Natural killer cell (primary cell): ENCODE measurements around the gene LIMK2. TPM values are rescaled to one million over a fixed set of nuclear protein-coding genes. Genes with fewer than 3 reads are reported as not detected.
A peak's percentile ranks its signal among the peaks of the same experiment; 100 is the strongest.

Experiments used
- ATAC-seq, 3 donors: fragments of 150-1000 bp in 2 of 3; fragments of 200-7000 bp in 1 of 3; cut with Tn5 transposase; 1 replicate in 1 of 3; 2 replicates in 2 of 3; pipeline ENCODE4 v1.10.0; 2021; ENCODE audit warnings: mild to moderate bottlenecking in 2 of 3, moderate library complexity in 2 of 3
- DNase-seq, 2 donors: peaks; one replicate each; pipeline versions ENCODE4 v3.0.0 to v3.0.0-alpha.2; 2013 to 2021; ENCODE audit warnings: mixed read lengths in 1 of 2
- H3K27ac ChIP-seq: one replicate; pipeline ENCODE4 v1.5.1; 2013; ENCODE audit warnings: mild to moderate bottlenecking, low read length
- H3K27me3 ChIP-seq: one replicate; pipeline ENCODE4 v1.6.1; 2013; ENCODE audit warnings: low read length; ENCODE audit not compliant: control insufficient read depth, insufficient read depth
- H3K36me3 ChIP-seq: one replicate; pipeline ENCODE4 v1.6.1; 2013; ENCODE audit warnings: low read length; ENCODE audit not compliant: control insufficient read depth, insufficient read depth
- H3K4me1 ChIP-seq: one replicate; pipeline ENCODE4 v1.6.1; 2013; ENCODE audit warnings: low read length; ENCODE audit not compliant: control insufficient read depth, insufficient read depth
- H3K4me3 ChIP-seq: one replicate; pipeline ENCODE4 v1.5.1; 2013; ENCODE audit warnings: low read length
- H3K9me3 ChIP-seq: one replicate; pipeline ENCODE4 v1.6.1; 2013; ENCODE audit warnings: low read length; ENCODE audit not compliant: control insufficient read depth, insufficient read depth
- H3K27ac Mint-ChIP-seq, 2 donors: one replicate each; pipeline ENCODE4 v1.8.0; 2022; ENCODE audit warnings: mild to moderate bottlenecking in 2 of 2, mixed read lengths in 2 of 2, moderate library complexity in 1 of 2
- H3K27me3 Mint-ChIP-seq, 2 donors: one replicate each; pipeline ENCODE4 v1.8.0; 2022; ENCODE audit warnings: low read depth in 2 of 2, mixed read lengths in 2 of 2
- H3K36me3 Mint-ChIP-seq: one replicate; pipeline ENCODE4 v1.8.0; 2022; ENCODE audit warnings: mixed read lengths
- H3K4me1 Mint-ChIP-seq, 2 donors: one replicate each; pipeline ENCODE4 v1.8.0; 2022; ENCODE audit warnings: mixed read lengths in 2 of 2
- H3K4me3 Mint-ChIP-seq: one replicate; pipeline ENCODE4 v1.8.0; 2022; ENCODE audit warnings: mild to moderate bottlenecking, moderate library complexity, mixed read lengths
- H3K9me3 Mint-ChIP-seq, 2 donors: one replicate each; pipeline ENCODE4 v1.8.0; 2022; ENCODE audit warnings: mixed read lengths in 2 of 2
- WGBS: methylation state at CpG from one replicate; pipeline ENCODE4 v1.1.7; 2013; ENCODE audit warnings: missing lambda C conversion rate; ENCODE audit not compliant: insufficient coverage; 5-methylcytosine and 5-hydroxymethylcytosine counted together
- intact Hi-C: fragments of 100-400 bp; cut with micrococcal nuclease; formaldehyde crosslinking; loops from one replicate; pipeline ENCODE4 v1.14.2; 2022
- total RNA-seq, 4 donors: library from RNA; stranded (reverse); fragments of 120-200 nt in 1 of 4; gene quantifications; one replicate each; pipeline versions ENCODE4 v1.2.3 to v1.2.4, GENCODE V29; 2013 to 2022
- TF ChIP-seq, protein P1 (sequence below): fragments of 200-600 bp; IDR thresholded peaks from one replicate; pipeline ENCODE4 v1.8.0; 2022; ENCODE audit warnings: antibody characterized with exemption

The LIMK2 gene
- total RNA-seq, 3 donors from 2014 or later (not counting 1 experiment from before 2014, with no cell fraction given), result 17.2 to 28.6 (median 19.1) TPM

DNA sequence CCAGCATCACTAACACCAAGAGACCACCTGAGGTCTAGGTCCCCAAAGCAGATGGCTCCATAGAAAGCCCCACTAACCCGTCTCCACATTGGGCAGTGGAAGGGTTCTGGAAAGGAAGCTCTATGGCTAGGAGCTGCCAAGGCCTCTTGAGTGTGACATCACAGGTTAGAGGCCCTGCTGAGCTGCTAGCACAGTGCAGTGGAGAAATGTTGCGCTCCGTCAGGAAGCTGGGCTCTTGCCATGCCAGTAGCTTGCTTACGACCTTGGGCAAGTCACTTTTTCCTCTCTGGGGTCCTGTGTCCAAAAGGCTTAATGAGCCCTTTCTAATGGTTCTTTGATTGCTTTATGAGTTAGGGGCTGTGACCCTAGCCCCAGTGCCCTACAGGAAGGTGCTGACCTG, 69.6 kb downstream of the LIMK2 start:
- Histone ChIP-seq H3K27me3 (no peaks in the 10 kb centered on the region), H3K4me3 (no peak overlapping the region), H3K9me3 (no peaks in the 10 kb centered on the region), H3K36me3 (peaks cover 80% of the 10 kb centered on the region), H3K4me1 (peaks cover 30% of the 10 kb centered on the region), H3K27ac (no peak overlapping the region)
- Mint-ChIP-seq H3K27me3 (no peaks in the 10 kb centered on the region), H3K4me1 (peaks cover 18 to 25% of the 10 kb centered on the region in 2 donors), H3K4me3 (no peak overlapping the region), H3K9me3 (no peaks in the 10 kb centered on the region), H3K27ac (peak overlapping the region; percentile 58 to 66), H3K36me3 (peaks cover 5% of the 10 kb centered on the region)
- DNase-seq, result peak in 1 of 2 donors; percentile 44
- WGBS, result 70% methylated on average over 4 of the region's 4 CpGs
- TF ChIP-seq, protein P1, sequence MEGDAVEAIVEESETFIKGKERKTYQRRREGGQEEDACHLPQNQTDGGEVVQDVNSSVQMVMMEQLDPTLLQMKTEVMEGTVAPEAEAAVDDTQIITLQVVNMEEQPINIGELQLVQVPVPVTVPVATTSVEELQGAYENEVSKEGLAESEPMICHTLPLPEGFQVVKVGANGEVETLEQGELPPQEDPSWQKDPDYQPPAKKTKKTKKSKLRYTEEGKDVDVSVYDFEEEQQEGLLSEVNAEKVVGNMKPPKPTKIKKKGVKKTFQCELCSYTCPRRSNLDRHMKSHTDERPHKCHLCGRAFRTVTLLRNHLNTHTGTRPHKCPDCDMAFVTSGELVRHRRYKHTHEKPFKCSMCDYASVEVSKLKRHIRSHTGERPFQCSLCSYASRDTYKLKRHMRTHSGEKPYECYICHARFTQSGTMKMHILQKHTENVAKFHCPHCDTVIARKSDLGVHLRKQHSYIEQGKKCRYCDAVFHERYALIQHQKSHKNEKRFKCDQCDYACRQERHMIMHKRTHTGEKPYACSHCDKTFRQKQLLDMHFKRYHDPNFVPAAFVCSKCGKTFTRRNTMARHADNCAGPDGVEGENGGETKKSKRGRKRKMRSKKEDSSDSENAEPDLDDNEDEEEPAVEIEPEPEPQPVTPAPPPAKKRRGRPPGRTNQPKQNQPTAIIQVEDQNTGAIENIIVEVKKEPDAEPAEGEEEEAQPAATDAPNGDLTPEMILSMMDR, result no peak
- no peak for ATAC-seq
- intact Hi-C loops, result no loop called here

DNA sequence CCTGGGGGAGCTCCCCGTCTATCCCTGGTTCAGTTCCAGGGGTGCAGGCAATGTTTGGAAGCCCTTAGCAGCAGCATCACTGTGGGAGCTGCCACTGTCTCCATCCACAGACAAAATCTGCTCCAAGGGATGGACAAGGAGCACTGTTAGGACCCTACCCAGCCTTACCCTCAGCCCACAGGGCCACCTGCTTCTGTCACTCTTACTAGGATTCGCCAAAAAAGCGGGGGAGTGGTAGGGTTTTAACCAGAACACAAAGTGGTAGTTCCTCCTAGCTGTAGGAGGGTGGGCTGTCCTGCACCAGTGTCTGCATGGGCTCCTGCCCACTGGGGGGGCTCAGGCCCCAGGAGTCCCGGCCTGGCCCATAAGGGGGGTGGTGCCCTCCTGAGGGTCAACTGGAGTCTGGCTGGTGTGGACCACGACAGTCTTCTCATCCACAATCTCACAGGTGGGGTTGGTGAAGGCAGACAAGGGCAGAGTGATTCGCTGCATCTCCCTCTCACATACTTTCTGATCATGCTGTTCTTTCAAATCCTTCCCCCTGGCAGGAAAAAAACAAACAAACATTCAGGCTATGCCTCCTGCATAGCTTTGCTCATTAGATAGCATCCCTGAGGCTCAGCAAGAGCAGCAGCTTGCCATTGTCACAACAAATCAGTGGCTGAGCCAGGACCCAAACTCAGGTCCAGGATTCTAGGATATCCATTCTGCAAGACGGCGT, 70.8 kb downstream of the LIMK2 start:
- intact Hi-C loops, result no loop called here
- peaks cover 26 to 29% of the 10 kb centered on the region in 2 donors for H3K4me1 Mint-ChIP-seq
- no peaks in the 10 kb centered on the region for H3K27me3 ChIP-seq
- TF ChIP-seq, protein P1, result no peak
- H3K27ac ChIP-seq, result no peak overlapping the region
- no peaks in the 10 kb centered on the region for H3K27me3 Mint-ChIP-seq
- H3K9me3 ChIP-seq, result no peaks in the 10 kb centered on the region
- no peak for DNase-seq
- H3K36me3 ChIP-seq, result peaks cover 76% of the 10 kb centered on the region
- no peaks in the 10 kb centered on the region for H3K9me3 Mint-ChIP-seq
- H3K36me3 Mint-ChIP-seq, result peaks cover 5% of the 10 kb centered on the region
- ATAC-seq, result no peak
- WGBS, result 87% methylated on average over 8 of the region's 8 CpGs
- H3K27ac Mint-ChIP-seq, result peak overlapping the region; percentile 61 to 78
- H3K4me1 ChIP-seq, result peaks cover 40% of the 10 kb centered on the region
- H3K4me3 Mint-ChIP-seq, result no peak overlapping the region
- H3K4me3 ChIP-seq, result no peak overlapping the region

DNA sequence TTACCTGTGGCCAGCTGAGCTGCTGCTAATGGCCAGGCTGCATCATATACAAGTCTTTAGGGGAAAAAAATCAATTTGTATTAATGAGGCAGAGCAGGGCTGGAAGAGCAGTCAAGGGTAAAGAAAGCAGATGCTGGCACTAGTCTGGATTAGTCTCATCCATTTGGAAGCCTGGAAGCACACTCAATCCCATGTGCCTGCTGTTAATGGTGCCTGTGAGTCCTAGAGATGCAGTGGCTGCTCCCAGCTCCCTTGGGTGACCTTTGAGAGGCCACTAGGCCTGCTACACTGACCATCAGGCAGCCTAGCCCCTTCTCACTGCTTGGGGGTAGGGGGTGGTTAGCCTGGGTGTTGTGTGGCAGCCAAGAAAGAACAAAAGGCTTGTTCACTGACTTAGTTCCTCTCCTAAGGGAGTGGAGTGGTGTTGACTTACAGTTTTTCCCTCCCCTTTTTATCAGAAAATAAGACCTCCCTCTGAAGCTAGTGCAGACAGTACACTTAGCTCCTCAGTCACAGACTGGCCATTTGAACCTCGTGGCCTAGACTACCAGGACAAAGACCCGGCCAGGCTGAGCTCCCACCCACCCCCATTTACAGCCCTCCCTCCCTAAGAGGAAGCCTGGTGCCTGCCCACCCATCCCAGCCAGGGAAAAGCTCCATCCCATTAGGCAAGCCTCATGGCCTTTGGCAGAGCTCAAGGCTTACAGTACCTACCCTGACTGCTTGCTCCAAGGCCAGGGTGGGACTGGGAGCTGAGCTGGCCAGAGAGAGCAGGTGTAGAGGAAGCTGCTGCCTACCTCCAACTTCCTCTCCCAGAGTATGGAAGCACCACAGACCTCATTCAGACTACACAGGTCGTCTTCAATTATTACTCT, 72.4 kb downstream of the LIMK2 start:
- ATAC-seq, result no peak
- intact Hi-C loops, result no loop called here
- no peak overlapping the region for H3K4me3 ChIP-seq
- Mint-ChIP-seq H3K4me3 (peak overlapping the region; percentile 25), H3K27me3 (no peaks in the 10 kb centered on the region), H3K36me3 (peaks cover 5% of the 10 kb centered on the region), H3K4me1 (peaks cover 34 to 35% of the 10 kb centered on the region in 2 donors), H3K27ac (peak overlapping the region; percentile 99), H3K9me3 (no peaks in the 10 kb centered on the region)
- H3K4me1 ChIP-seq, result peaks cover 48% of the 10 kb centered on the region
- TF ChIP-seq, protein P1, result no peak
- H3K27ac ChIP-seq, result peak overlapping the region; percentile 99
- H3K27me3 ChIP-seq, result no peaks in the 10 kb centered on the region
- DNase-seq, result no peak
- WGBS, result 37% methylated on average over 3 of the region's 3 CpGs
- H3K9me3 ChIP-seq, result no peaks in the 10 kb centered on the region
- H3K36me3 ChIP-seq, result peaks cover 73% of the 10 kb centered on the region
